Upper lobe of right lung (tissue), 1 donor: ENCODE results near the gene ZMYND15. TPM values are rescaled to one million over a fixed set of nuclear protein-coding genes. Genes with fewer than 3 reads are reported as not detected.
"Not testable (repeated sequence)": the region's sequence is repeated elsewhere in the genome, so short reads cannot be mapped to it uniquely, and the experiment has no call there.

Experiments
- ATAC-seq: fragments of 200-7000 bp; cut with Tn5 transposase; one replicate; pipeline ENCODE4 v1.9.1; 2020; ENCODE audit warnings: mild to moderate bottlenecking, moderate library complexity
- DNase-seq: peaks from one replicate; pipeline ENCODE4 v3.0.0-alpha.2; 2020
- H3K27ac ChIP-seq: fragments of 200-600 bp; one replicate; pipeline ENCODE4 v1.8.0; 2022
- H3K27me3 ChIP-seq: fragments of 200-600 bp; one replicate; pipeline ENCODE4 v1.8.0; 2022; ENCODE audit warnings: mild to moderate bottlenecking
- H3K36me3 ChIP-seq: fragments of 200-600 bp; one replicate; pipeline ENCODE4 v1.8.0; 2022
- H3K4me1 ChIP-seq: fragments of 200-600 bp; one replicate; pipeline ENCODE4 v1.8.0; 2022
- H3K4me3 ChIP-seq: fragments of 200-600 bp; one replicate; pipeline ENCODE4 v1.8.0; 2022; ENCODE audit warnings: mild to moderate bottlenecking
- H3K9me3 ChIP-seq: fragments of 200-600 bp; one replicate; pipeline ENCODE4 v1.8.0; 2022
- intact Hi-C: fragments of 100-400 bp; cut with DNase I; formaldehyde crosslinking; loops from one replicate; pipeline ENCODE4 v1.11.0; 2022
- total RNA-seq: library from RNA; stranded (reverse); fragmentation: NEBNext Ultra II Directional; extraction: Animal tissue kit (Norgen Biotek cat#: 25700); gene quantifications from one replicate; pipeline ENCODE4 v1.2.1, GENCODE V29; 2021
- TF ChIP-seq, protein P1 (sequence below): fragments of 200-600 bp; IDR thresholded peaks from one replicate; pipeline ENCODE4 v1.8.0; 2022; ENCODE audit warnings: antibody characterized with exemption
- donor health status: DM: no; HTN: yes; CAD: no; lungs with severe emphysema.

Gene ZMYND15
- total RNA-seq, 1 donor from 2014 or later = 9.6 TPM

DNA sequence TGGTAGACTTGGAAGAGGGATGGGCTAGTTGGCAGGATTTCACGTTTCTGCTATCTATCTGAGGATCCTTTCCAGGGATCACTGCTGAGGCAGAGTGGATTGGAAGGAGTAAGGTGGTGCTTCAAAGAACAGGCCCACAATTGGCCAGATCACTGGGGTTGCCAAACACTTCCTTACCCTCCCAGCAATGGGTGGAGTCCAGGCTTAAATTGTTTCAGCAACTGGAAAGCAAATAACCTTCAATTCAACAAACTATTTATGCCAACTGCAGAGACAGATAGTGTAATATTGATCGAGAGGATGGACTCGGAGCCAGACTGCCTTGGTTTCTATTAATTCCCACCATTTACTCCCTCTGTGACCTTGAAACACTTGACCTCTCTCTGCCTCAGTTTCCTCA, 27.1 kb upstream of the ZMYND15 start:
- H3K27ac ChIP-seq = no peak overlapping the region
- H3K9me3 ChIP-seq = no peaks in the 10 kb centered on the region
- DNase-seq = no peak
- intact Hi-C loops = loop anchor here (10.0 kb wide), 1 partner anchor 172 kb away; no protein-coding TSS in a partner anchor
- H3K27me3 ChIP-seq = no peaks in the 10 kb centered on the region
- ATAC-seq = no peak
- peak overlapping the region; percentile 69 for H3K4me3 ChIP-seq
- peaks cover 20% of the 10 kb centered on the region for H3K4me1 ChIP-seq
- H3K36me3 ChIP-seq = peaks cover 18% of the 10 kb centered on the region
- TF ChIP-seq, protein P1, sequence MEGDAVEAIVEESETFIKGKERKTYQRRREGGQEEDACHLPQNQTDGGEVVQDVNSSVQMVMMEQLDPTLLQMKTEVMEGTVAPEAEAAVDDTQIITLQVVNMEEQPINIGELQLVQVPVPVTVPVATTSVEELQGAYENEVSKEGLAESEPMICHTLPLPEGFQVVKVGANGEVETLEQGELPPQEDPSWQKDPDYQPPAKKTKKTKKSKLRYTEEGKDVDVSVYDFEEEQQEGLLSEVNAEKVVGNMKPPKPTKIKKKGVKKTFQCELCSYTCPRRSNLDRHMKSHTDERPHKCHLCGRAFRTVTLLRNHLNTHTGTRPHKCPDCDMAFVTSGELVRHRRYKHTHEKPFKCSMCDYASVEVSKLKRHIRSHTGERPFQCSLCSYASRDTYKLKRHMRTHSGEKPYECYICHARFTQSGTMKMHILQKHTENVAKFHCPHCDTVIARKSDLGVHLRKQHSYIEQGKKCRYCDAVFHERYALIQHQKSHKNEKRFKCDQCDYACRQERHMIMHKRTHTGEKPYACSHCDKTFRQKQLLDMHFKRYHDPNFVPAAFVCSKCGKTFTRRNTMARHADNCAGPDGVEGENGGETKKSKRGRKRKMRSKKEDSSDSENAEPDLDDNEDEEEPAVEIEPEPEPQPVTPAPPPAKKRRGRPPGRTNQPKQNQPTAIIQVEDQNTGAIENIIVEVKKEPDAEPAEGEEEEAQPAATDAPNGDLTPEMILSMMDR = no peak

DNA sequence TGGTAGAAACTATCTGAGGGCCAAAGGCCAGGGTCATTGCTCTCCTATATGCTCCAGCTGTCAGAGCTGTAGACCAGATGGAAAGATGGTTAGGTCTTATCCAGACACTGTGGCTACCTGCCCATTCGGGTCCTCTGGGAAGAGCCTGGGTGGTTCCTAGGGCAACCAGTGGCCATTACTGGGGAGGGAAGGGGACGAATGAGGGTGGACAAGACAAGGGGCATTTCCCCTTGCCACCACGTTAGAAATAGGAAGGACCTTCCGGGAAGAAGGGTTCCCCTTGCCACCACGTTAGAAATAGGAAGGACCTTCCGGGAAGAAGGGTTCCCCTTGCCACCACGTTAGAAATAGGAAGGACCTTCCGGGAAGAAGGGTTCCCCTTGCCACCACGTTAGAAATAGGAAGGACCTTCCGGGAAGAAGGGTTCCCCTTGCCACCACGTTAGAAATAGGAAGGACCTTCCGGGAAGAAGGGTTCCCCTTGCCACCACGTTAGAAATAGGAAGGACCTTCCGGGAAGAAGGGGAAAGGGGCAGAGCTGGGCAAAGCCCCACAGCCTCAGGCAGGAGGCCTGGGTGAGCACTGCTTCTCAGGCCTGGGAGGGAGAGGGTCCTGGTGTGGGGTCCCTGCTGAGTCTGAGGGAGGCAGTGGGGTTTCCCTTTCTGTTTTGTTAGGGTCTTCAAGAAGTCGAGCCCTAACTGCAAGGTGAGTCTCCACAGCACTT, 25.1 kb upstream of the ZMYND15 start:
- H3K9me3 ChIP-seq, H3K4me3 ChIP-seq, H3K27me3 ChIP-seq, DNase-seq, ATAC-seq: not testable (repeated sequence)
- intact Hi-C loops = loop anchor here (10.0 kb wide), 1 partner anchor 170 kb away; no protein-coding TSS in a partner anchor
- H3K27ac ChIP-seq = peak overlapping the region; percentile 47
- H3K36me3 ChIP-seq = peaks cover 35% of the 10 kb centered on the region
- H3K4me1 ChIP-seq = peaks cover 20% of the 10 kb centered on the region

DNA sequence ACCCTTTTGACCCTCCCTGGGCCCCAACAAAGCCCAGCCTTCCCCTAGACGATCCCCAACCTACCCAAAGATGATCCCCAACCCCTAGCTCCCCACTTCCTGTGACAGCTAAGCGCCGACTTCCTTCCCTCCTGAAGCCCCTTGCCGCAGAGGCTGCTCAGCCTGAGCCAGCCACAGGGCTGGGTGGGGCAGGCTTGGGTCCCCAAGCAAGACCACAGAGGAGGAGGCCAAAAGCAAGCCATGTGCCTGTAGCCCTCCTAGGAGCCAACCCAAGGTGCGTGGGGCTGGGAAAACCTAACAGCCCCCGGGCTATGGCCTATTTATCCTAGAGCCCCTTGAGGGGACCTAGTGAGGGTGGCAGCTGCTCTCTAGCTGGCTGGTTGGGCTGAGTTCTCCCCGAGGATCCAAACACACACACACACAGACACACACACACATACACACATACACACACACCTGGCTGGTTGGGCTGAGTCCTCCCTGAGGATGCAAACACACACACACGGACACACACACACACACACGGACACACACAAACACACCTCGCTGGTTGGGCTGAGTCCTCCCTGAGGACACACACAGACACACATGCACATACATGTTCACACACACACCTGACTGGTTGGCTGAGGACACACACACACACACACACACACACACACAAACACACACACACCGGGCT, 24.4 kb upstream of the ZMYND15 start:
- peaks cover 20% of the 10 kb centered on the region for H3K4me1 ChIP-seq
- no peaks in the 10 kb centered on the region for H3K9me3 ChIP-seq
- peak overlapping the region; percentile 47 for H3K27ac ChIP-seq
- H3K36me3 ChIP-seq = peaks cover 42% of the 10 kb centered on the region
- TF ChIP-seq, protein P1 = no peak
- H3K4me3 ChIP-seq = no peak overlapping the region
- DNase-seq (no peak), ATAC-seq (no peak)
- intact Hi-C loops = loop anchor here (10.0 kb wide), 1 partner anchor 170 kb away; no protein-coding TSS in a partner anchor
- no peaks in the 10 kb centered on the region for H3K27me3 ChIP-seq

DNA sequence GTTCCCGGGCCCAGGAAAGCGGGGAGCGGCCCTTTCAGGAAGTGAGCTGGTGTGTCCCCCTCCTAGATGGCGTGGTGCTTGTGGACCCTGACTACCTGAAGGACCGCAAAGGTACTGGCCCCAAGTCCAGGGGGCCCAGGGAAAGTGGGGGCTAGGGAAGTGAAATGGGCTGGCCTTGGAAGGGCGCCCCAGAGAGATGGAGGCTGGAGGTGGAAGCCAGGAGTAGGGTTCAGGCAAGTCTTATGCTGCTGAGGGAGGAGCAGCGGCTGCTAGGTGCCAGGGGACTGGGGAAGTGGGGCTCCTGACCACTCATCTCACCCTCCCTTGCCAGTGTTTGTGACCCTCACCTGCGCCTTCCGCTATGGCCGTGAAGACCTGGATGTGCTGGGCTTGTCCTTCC, 23.6 kb upstream of the ZMYND15 start:
- intact Hi-C loops = loop anchor here (10.0 kb wide), 1 partner anchor 169 kb away; no protein-coding TSS in a partner anchor
- H3K9me3 ChIP-seq = no peaks in the 10 kb centered on the region
- H3K27me3 ChIP-seq = no peaks in the 10 kb centered on the region
- H3K27ac ChIP-seq = no peak overlapping the region
- H3K4me3 ChIP-seq = no peak overlapping the region
- TF ChIP-seq, protein P1 = no peak
- H3K4me1 ChIP-seq = peaks cover 17% of the 10 kb centered on the region
- ATAC-seq (no peak), DNase-seq (no peak)
- H3K36me3 ChIP-seq = peaks cover 42% of the 10 kb centered on the region

DNA sequence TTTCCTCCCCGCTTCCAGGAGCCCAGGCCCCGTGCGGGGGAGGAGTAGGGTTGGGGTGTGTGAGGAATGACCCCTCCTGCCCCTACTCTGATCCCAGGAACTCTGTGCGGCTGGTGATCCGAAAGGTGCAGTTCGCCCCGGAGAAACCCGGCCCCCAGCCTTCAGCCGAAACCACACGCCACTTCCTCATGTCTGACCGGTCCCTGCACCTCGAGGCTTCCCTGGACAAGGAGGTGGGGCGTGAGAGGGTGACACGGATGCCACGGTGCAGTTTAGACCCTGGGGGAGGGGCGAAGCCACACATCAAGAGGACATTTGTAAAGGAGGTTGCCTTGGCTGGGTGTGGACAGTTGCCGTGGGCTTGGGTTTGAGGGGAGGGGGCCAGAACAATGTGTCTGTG, 21.8 kb upstream of the ZMYND15 start:
- DNase-seq = no peak

More for the DNA sequence above, 21.8 kb upstream of the ZMYND15 start:
- peaks cover 3% of the 10 kb centered on the region for H3K4me1 ChIP-seq
- intact Hi-C loops = loop anchor here (10.0 kb wide), 1 partner anchor 167 kb away; no protein-coding TSS in a partner anchor
- TF ChIP-seq, protein P1 = no peak
- no peaks in the 10 kb centered on the region for H3K27me3 ChIP-seq
- H3K27ac ChIP-seq = no peak overlapping the region
- H3K4me3 ChIP-seq = no peak overlapping the region
- no peak for ATAC-seq
- H3K36me3 ChIP-seq = peaks cover 42% of the 10 kb centered on the region
- no peaks in the 10 kb centered on the region for H3K9me3 ChIP-seq
